Mesendoderm (in vitro differentiated cells): ENCODE data around the gene KIR3DL1. TPM values are rescaled to one million over a fixed set of nuclear protein-coding genes. Genes with fewer than 3 reads are reported as not detected.

Experiments used
- DNase-seq: peaks from one replicate; pipeline ENCODE4 v3.0.0; 2013
- H2AK5ac ChIP-seq: 2 replicates; pipeline ENCODE4 v1.6.1; 2013; ENCODE audit warnings: low read length, inconsistent platforms
- H2BK120ac ChIP-seq: 2 replicates; pipeline ENCODE4 v1.6.1; 2013; ENCODE audit warnings: low read depth, mild to moderate bottlenecking, low read length, moderate library complexity, mixed read lengths
- H2BK15ac ChIP-seq: replicated peaks from 2 replicates; pipeline ENCODE4 v1.6.1; 2013; ENCODE audit warnings: low read depth, mild to moderate bottlenecking, moderate library complexity
- H2BK5ac ChIP-seq: 2 replicates; pipeline ENCODE4 v1.6.1; 2013; ENCODE audit warnings: low read length, inconsistent platforms
- H3K18ac ChIP-seq: 2 replicates; pipeline ENCODE4 v1.6.1; 2013; ENCODE audit warnings: mild to moderate bottlenecking, low read length, mixed read lengths
- H3K23ac ChIP-seq: one replicate; pipeline ENCODE4 v1.6.1; 2013; ENCODE audit warnings: low read length
- H3K27ac ChIP-seq: 2 replicates; pipeline ENCODE4 v1.5.1; 2013; ENCODE audit warnings: low read depth, mild to moderate bottlenecking, inconsistent platforms, low read length, moderate library complexity
- H3K27me3 ChIP-seq: 2 replicates; pipeline ENCODE4 v1.6.1; 2013; ENCODE audit warnings: low read length, control low read depth, mild to moderate bottlenecking, inconsistent platforms; ENCODE audit not compliant: insufficient read depth, poor library complexity
- H3K36me3 ChIP-seq: 2 replicates; pipeline ENCODE4 v1.6.1; 2013; ENCODE audit warnings: low read length, inconsistent platforms; ENCODE audit not compliant: control insufficient read depth, insufficient read depth
- H3K4ac ChIP-seq: one replicate; pipeline ENCODE4 v1.6.1; 2013; ENCODE audit warnings: low read depth, mild to moderate bottlenecking, low read length, moderate library complexity
- H3K4me1 ChIP-seq: 2 replicates; pipeline ENCODE4 v1.6.1; 2013; ENCODE audit warnings: low read depth, low read length, inconsistent platforms; ENCODE audit not compliant: control insufficient read depth
- H3K4me2 ChIP-seq: 2 replicates; pipeline ENCODE4 v1.6.1; 2013; ENCODE audit warnings: low read length
- H3K4me3 ChIP-seq: 2 replicates; pipeline ENCODE4 v1.5.1; 2013; ENCODE audit warnings: mild to moderate bottlenecking, low read length
- H3K56ac ChIP-seq: one replicate; pipeline ENCODE4 v1.6.1; 2013; ENCODE audit warnings: low read length
- H3K79me1 ChIP-seq: 2 replicates; pipeline ENCODE4 v1.6.1; 2013; ENCODE audit warnings: low read length, inconsistent platforms
- H3K79me2 ChIP-seq: 2 replicates; pipeline ENCODE4 v1.6.1; 2013; ENCODE audit warnings: mild to moderate bottlenecking, low read length; ENCODE audit not compliant: control insufficient read depth, insufficient read depth
- H3K9ac ChIP-seq: 2 replicates; pipeline ENCODE4 v1.6.1; 2013; ENCODE audit warnings: low read length, inconsistent platforms
- H4K5ac ChIP-seq: one replicate; pipeline ENCODE4 v1.6.1; 2013; ENCODE audit warnings: low read length
- H4K8ac ChIP-seq: one replicate; pipeline ENCODE4 v1.6.1; 2013; ENCODE audit warnings: low read depth, mild to moderate bottlenecking, control low read depth, low read length, moderate library complexity
- WGBS: extraction: QIAGEN DNeasy Blood & Tissue Kit; methylation state at CpG from one replicate; pipeline ENCODE4 v1.1.7; 2013; ENCODE audit warnings: low lambda C conversion rate, missing lambda C conversion rate; ENCODE audit not compliant: insufficient coverage; ENCODE audit errors: extremely low coverage; 5-methylcytosine and 5-hydroxymethylcytosine counted together
- small RNA-seq: library from polyadenylated mRNA; stranded (forward); fragments of <200 nt; extraction: miRNeasy Mini kit (QIAGEN cat#:217004); gene quantifications from one replicate; pipeline ENCODE3, GENCODE V24; 2013; ENCODE audit not compliant: insufficient read depth

Gene KIR3DL1

GRCh38 chr19:54877471-54877870, 61.2 kb downstream of the KIR3DL1 start:
- no peak overlapping the region for H3K56ac ChIP-seq
- WGBS = no CpG with 5 or more reads among the region's 3 CpGs
- H3K4me1 ChIP-seq = no peaks in the 10 kb centered on the region
- no peaks in the 10 kb centered on the region for H3K79me1 ChIP-seq
- H2BK5ac ChIP-seq = no peak overlapping the region
- H3K79me2 ChIP-seq = no peaks in the 10 kb centered on the region
- no peak overlapping the region for H2BK120ac ChIP-seq
- no peak overlapping the region for H4K5ac ChIP-seq
- no peak overlapping the region for H2AK5ac ChIP-seq
- no peaks in the 10 kb centered on the region for H3K27me3 ChIP-seq
- H3K9ac ChIP-seq = no peak overlapping the region
- no peak overlapping the region for H3K4ac ChIP-seq
- no peak overlapping the region for H2BK15ac ChIP-seq
- H4K8ac ChIP-seq = no peak overlapping the region
- no peaks in the 10 kb centered on the region for H3K36me3 ChIP-seq
- no peak overlapping the region for H3K4me2 ChIP-seq
- no peak overlapping the region for H3K18ac ChIP-seq
- DNase-seq = no peak
- no peak overlapping the region for H3K4me3 ChIP-seq
- H3K23ac ChIP-seq = no peak overlapping the region
- no peak overlapping the region for H3K27ac ChIP-seq

Small RNA genes within 50 kb of the gene (small RNA-seq; reads per million reads assigned to genes)
- gene KIR3DP1 (not detected), gene RNU6-222P (0.54 reads per million)
